HEK293 (cell line): ENCODE data around the gene SEPTIN7.

Experiments used
- AEBP2 ChIP-seq: fragments of 450-650 bp; formaldehyde crosslinking; IDR thresholded peaks from 2 replicates; pipeline ENCODE4 v1.5.1; 2016; ENCODE audit warnings: missing biosample characterization, missing genetic modification characterization, borderline replicate concordance
- CTCF ChIP-seq: fragments of 450-650 bp; formaldehyde crosslinking; IDR thresholded peaks from 2 replicates; pipeline ENCODE4 v1.5.1; 2016; ENCODE audit warnings: missing biosample characterization, missing genetic modification characterization
- KLF10 ChIP-seq: fragments of 450-650 bp; IDR thresholded peaks from 2 replicates; pipeline ENCODE4 v1.5.1; 2018; ENCODE audit warnings: missing biosample characterization, mild to moderate bottlenecking, missing genetic modification characterization
- KLF8 ChIP-seq: fragments of 450-650 bp; formaldehyde crosslinking; IDR thresholded peaks from 2 replicates; pipeline ENCODE4 v1.5.1; 2016; ENCODE audit warnings: missing biosample characterization, missing genetic modification characterization
- REST ChIP-seq: fragments of 450-650 bp; formaldehyde crosslinking; IDR thresholded peaks from 2 replicates; pipeline ENCODE4 v1.5.1; 2016; ENCODE audit warnings: missing biosample characterization, missing genetic modification characterization
- SCRT2 ChIP-seq: fragments of 450-650 bp; formaldehyde crosslinking; IDR thresholded peaks from 2 replicates; pipeline ENCODE4 v1.5.1; 2016; ENCODE audit warnings: missing biosample characterization, missing genetic modification characterization
- TCF7L2 ChIP-seq: IDR thresholded peaks from 2 replicates; pipeline ENCODE4 v1.6.1; 2011; ENCODE audit warnings: low read depth, mild to moderate bottlenecking, inconsistent platforms, low read length, moderate library complexity, borderline replicate concordance
- ZNF274 ChIP-seq, 2 experiments: fragments of 200-500 bp in 1 of 2; fragments of 450-650 bp in 1 of 2; sonication (Bioruptor generic) in 1 of 2; formaldehyde crosslinking in 1 of 2; IDR thresholded peaks; 2 replicates each; pipeline versions ENCODE4 v1.5.1 to v1.6.1; 2014 to 2016; ENCODE audit warnings: borderline replicate concordance in 1 of 2, inconsistent platforms in 1 of 2, low read length in 1 of 2, missing biosample characterization in 1 of 2, missing genetic modification characterization in 1 of 2
- ZNF513 ChIP-seq: fragments of 450-650 bp; IDR thresholded peaks from 2 replicates; pipeline ENCODE4 v1.5.1; 2018; ENCODE audit warnings: missing biosample characterization, missing genetic modification characterization
- ZNF670 ChIP-seq: fragments of 450-650 bp; formaldehyde crosslinking; IDR thresholded peaks from 2 replicates; pipeline ENCODE4 v1.5.1; 2016; ENCODE audit warnings: missing biosample characterization, missing genetic modification characterization, low read depth
- ZNF677 ChIP-seq: fragments of 450-650 bp; IDR thresholded peaks from 2 replicates; pipeline ENCODE4 v1.5.0; 2018; ENCODE audit warnings: missing biosample characterization, mild to moderate bottlenecking, missing genetic modification characterization, moderate library complexity

- TF ChIP-seq CTCF (tag by site-specific recombination), result no peak
- TF ChIP-seq AEBP2, result no peak
- no peak for TF ChIP-seq KLF10 (tag by site-specific recombination)
- no peak for TF ChIP-seq TCF7L2
- TF ChIP-seq SCRT2 (tag by site-specific recombination), result no peak
- no peak for TF ChIP-seq ZNF677 (tag by site-specific recombination)
- no peak for TF ChIP-seq ZNF513 (tag by site-specific recombination)
- TF ChIP-seq ZNF670, result no peak
- no peak for TF ChIP-seq REST
- TF ChIP-seq ZNF274 (IDR thresholded peaks at IDR 0.05; ENCODE audit: low read length), result no peak
- TF ChIP-seq ZNF274 (tag by site-specific recombination; IDR thresholded peaks at IDR 0.05; ENCODE audit: borderline replicate concordance), result no peak
- no peak for TF ChIP-seq KLF8
Measured at GRCh38 chr7:35792472-35792871, 8.4 kb upstream of the SEPTIN7 start.
